Activated CD4-positive, alpha-beta T cell treated with anti-CD3 and anti-CD28 coated beads, Interleukin-2, amount 50 U/mL, for 1 hour (primary cell): Measurements from ENCODE around the gene NUP214.
"Not testable (repeated sequence)": the region's sequence is repeated elsewhere in the genome, so short reads cannot be mapped to it uniquely, and the experiment has no call there.

ENCODE experiments used
- DNase-seq: peaks from one replicate; pipeline ENCODE4 v3.0.0-alpha.2; 2020

The NUP214 gene

DNA sequence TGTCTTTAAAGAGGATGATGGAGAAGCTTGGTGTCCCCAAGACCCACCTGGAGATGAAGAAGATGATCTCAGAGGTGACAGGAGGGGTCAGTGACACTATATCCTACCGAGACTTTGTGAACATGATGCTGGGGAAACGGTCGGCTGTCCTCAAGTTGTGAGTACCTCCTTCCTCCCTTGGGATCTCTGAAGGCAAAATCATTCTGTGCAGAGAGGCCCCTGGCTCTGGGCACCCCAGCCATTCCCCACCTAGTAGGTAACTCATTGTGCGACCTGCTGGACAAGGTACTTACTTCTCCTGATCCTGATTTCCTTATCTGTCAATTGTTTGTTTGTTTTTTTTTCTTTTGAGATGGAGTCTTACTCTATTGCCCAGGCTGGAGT is 7.6 kb upstream of the NUP214 start:
- DNase-seq, result no peak

GRCh38 chr9:131119600-131119999 is 5.8 kb upstream of the NUP214 start:
- no peak for DNase-seq

DNA sequence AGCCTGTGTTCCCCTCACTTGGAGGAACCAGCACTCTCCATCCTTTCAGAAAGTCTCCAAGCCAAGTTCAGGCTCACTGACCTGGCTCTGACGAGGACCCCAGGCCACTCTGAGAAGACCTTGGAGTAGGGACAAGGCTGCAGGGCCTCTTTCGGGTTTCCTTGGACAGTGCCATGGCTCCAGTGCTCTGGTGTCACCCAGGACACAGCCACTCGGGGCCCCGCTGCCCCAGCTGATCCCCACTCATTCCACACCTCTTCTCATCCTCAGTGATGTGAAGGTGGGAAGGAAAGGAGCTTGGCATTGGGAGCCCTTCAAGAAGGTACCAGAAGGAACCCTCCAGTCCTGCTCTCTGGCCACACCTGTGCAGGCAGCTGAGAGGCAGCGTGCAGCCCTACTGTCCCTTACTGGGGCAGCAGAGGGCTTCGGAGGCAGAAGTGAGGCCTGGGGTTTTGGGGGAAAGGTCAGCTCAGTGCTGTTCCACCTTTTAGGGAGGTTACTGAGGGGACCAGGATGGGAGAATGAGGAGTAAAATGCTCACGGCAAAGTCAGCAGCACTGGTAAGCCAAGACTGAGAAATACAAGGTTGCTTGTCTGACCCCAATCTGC is 4.7 kb upstream of the NUP214 start:
- no peak for DNase-seq

GRCh38 chr9:131121346-131121745 is 4.0 kb upstream of the NUP214 start:
- no peak for DNase-seq

DNA sequence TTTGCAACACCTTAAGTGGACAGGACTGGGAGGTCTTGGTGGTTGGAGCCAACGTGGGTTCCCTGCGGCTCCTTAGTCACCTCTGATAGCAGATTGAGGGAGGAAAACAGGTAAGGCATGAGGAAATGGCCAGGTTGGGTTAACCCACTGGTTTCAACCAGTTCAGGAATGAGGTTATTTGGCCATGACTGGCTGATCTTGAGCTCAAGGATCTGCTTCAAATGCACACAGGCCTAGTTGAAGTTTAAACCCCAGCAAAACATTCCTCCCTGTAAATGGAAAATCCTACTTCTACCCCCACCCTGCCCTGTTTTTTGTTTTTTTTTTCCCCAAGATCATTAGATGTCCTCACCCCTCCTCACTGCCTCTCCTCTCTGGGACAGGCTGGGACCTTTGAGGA is 3.2 kb upstream of the NUP214 start:
- DNase-seq, result no peak

DNA sequence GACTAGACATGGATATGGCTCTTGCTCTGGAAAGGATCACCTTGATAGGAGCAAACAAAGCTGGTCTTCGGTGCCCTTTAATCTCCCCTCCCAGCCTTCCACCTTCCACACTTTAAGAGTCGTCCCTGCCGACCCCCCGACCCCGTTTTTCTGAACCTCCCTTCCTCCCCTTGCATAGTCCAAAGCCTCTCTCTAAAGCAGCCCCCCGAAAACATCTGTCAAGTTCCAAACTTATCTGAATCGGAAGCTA is 423 bp upstream of the NUP214 start:
- no peak for DNase-seq

DNA sequence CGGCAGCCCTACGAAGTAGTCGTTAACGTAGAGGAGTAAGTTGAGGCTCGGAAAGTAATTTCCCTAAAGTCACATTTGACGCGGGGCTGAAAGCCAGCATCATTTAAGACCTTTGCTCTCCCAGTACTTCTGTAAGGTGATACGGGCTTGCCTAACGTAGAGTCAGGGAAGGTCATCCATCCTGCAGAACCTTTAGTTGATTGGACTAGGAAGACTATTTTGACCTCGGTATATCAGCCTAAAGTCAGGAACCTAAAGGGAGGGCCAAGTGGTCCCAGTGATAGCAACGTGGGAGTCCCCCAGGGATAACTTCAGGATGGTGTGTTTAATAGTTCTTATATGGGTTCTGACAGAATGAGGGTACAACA is 657 bp downstream of the NUP214 start:
- DNase-seq, result no peak

GRCh38 chr9:131129183-131129582 is 3.8 kb downstream of the NUP214 start:
- DNase-seq, result no peak

DNA sequence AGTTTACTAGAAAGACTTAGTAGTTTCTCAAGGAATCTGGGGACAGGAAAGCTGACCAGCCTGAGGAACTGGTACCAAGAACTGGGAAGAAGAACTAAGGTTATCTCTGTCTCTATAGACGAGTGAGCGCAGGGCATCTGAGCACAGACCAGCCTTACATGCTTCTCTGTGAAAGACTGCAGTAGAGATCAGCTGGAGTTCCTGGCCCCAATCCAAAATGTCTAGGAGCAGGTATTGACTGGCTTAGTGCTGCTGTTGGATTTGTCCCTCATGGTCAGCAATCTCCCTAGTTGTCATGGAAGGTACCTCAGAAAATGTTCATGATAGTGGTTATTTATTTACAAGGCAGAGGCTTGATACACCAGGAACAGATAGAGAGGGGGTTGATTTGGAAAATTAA is 13.3 kb downstream of the NUP214 start:
- no peak for DNase-seq

DNA sequence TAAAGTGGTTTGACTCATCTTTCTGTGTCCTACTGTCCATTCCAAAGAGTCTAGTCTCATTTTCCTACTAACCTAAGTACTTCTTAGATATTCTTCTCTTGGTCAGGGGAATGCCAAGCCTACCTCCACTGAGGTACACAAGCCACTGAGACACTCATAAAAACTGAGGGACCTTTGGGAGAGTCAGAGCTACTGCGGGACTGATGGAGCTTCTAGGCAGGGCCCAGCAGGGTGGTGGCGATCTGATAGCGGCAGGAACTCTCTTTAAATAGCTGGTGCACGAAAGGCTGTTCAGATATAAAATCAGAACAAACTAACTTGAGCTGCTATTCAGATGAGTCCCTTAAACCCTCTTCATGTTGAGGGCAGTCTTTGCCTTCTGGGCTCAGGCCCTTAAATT is 14.7 kb downstream of the NUP214 start:
- no peak for DNase-seq

DNA sequence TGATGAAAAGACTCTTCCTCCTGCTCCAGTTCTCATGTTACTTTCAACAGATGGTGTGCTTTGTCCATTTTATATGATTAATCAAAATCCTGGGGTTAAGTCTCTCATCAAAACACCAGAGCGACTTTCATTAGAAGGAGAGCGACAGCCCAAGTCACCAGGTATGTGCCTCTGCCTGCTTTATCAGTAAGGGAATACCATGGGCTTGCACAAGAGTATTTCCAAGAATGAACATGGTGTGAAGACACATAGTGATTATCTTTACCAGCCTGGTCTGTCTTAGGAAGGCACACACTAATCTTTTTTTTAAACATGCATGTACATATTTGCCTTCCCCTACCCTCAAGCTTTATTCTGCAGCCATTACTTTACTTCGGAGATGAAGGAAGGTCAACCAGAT is 15.2 kb downstream of the NUP214 start:
- no peak for DNase-seq

- no peak for DNase-seq
Measured at GRCh38 chr9:131142160-131142559, 16.8 kb downstream of the NUP214 start.

DNA sequence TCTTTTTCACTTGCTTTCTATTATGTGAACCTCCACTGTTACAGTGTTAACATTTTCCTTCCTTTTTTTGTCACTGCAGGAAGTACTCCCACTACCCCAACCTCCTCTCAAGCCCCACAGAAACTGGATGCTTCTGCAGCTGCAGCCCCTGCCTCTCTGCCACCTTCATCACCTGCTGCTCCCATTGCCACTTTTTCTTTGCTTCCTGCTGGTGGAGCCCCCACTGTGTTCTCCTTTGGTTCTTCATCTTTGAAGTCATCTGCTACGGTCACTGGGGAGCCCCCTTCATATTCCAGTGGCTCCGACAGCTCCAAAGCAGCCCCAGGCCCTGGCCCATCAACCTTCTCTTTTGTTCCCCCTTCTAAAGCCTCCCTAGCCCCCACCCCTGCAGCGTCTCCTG is 18.8 kb downstream of the NUP214 start:
- DNase-seq, result no peak

DNA sequence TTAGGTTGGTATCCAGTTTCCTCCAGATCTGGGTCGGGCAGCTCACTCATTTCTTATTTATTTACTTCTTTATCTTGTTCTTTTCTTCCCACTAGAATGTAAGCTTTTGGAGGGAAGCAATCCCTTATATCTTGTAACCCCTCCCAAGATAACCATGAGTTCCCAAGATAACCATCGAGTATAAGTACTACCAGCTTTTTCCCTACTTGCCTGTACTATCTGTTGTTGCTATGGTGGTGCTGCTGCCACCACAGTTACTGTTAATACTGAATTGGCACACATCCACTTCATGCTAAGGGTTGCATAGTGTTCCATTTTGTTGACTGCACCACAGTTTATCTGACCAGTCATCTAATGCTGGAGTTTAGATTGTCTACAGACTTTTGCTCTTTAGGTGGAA is 19.9 kb downstream of the NUP214 start:
- no peak for DNase-seq

GRCh38 chr9:131146186-131146585 is 20.8 kb downstream of the NUP214 start:
- DNase-seq, result no peak

DNA sequence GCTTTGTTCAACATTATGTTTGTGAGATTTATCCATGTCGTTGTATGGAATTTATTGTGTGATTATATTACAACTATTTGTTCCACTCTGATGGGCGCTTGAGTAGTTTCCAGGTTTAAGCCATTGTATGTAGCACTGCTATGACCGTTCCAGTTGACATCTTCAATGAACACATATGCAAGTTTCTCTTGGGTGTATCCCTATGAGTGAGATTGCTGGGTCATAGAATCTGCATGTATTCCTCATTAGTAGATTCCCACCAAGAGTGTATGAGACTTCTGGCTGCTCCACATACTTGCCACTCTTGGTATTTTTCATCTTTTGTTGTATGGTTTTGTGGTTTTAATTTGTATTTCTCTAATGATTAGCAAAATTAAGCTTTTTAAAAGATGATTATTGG is 22.9 kb downstream of the NUP214 start:
- DNase-seq, result no peak

DNA sequence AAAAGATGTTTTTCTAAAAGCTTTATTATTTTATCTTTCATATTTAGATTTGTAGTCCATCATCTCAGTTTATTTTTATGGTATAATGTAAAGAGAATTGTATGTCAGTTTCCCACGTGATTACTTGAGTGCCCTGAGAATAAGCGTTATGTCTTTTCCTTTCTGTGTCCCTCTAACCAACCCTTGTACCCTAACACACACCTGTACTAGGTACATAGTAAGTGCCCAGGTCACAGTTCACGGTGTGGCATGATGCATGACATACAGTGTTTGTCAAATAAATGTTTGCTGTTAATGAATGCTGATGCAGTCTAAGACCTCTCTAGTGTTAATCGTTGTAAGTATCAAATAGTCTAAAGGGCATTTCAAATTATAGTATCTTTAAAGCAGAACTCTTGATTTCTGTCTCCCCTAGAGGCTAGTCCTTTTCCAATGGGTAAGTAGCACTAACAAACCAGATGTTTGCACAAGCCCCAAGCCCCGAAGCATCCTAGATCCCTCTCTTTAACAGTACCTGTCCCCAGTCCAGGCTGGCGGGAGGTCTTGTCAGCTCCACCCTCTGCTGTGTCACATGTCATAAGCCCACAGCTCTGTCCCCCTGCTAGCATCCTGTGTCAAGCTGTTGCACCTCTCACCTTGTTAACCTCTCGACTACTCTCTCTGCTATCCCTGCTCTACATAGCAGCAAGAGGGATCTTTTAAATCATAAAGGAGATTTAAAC is 23.7 kb downstream of the NUP214 start:
- no peak for DNase-seq

DNA sequence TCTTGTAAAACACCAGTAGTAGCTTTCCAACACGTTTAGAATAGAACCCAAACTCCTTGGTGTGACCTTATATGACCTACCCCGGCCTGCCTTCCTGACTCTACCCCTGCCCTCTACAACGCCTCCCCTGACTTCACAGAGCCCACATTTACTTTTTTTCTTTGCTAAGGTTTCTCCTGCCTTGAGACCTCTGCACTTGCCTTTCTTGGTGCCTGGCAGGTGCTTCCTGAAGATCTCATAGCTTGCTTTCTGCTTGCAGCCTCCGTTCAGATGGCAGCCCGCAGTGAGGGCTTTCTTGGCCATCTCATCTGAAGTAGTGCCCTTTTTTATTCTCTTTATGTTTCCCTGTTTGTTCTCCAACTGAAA is 24.3 kb downstream of the NUP214 start:
- DNase-seq, result no peak

- DNase-seq, result no peak
Measured at GRCh38 chr9:131153595-131153994, 28.2 kb downstream of the NUP214 start.

GRCh38 chr9:131158673-131159072 is 33.3 kb downstream of the NUP214 start:
- not testable (repeated sequence) for DNase-seq

DNA sequence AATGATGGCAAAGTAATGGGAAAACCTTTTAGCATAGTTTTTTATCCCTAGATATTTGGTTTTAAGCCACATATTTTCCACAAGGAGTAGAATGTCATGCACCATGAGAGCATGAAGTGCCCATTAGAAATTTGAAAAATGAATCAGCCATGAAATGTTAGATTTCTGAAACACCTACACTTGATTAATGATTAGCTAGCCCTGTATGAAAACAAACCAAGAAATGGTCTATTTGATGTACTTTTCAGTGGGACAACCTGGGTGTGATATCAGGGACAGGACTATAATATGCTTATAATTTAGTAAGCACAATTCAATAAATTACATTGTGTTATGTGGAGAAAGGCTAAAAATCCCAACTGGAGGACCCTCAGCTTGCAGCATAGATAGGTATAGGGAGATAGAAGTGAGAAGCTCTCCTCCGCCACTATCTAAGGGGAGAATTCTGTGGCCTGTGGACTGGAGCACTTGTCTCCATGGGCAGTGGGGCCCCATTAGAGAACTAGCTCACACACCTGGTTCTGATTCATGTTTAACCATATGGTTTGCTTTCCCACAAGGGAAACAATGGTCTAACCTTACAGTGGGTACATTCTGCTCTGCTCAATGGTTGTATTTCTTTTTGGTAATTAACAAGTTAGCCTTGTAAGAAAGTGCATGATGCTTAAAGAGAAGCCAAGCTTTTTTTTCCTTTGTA is 35.2 kb downstream of the NUP214 start:
- no peak for DNase-seq

- no peak for DNase-seq
Measured at GRCh38 chr9:131161585-131161984, 36.2 kb downstream of the NUP214 start.

- DNase-seq, result no peak
Measured at GRCh38 chr9:131162886-131163285, 37.5 kb downstream of the NUP214 start.

DNA sequence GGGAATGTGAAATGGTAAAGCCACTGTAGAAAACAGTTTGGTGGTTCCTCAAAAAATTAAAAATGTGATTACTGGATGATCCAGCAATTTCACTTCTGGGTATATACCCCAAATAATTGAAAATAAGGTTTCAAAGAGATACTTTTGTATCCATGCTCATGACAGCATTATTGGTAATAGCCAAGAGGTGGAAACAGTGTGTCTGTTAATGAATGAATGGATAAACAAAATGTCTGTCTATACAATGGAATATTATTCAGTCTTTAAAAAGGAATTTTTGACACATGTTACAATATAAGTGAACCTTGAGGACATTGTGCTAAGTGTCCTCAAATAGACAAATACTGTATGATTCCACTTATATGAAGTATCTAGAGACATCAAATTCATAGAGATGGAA is 40.1 kb downstream of the NUP214 start:
- DNase-seq, result no peak

DNA sequence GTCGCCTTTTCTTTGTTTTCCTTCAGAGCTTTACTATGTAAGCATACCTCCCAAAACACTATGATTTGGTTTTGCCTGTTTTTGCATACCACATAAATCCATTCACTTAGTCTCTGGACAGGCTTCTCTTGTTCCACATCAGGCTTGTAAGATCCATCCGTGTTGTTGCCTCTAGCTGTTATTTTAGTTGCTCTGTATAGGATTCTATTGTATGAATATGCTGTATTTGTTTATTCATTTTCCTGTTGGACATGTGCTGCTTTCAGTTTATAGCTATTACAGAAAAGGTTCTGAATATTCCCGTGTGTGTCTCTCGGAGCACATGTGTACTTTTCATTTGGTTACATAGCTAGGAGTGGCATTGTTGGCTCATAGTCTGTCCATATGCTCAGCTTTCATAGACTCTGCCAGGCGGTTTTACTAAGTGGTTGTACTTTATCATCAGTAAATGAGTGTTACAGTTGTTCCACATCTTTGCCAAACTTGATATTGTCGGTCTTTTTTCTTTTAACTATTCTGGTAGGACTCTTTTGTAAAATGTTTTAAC is 41.8 kb downstream of the NUP214 start:
- DNase-seq, result no peak
